Muscle layer of duodenum (tissue), 2 donors: ENCODE measurements around the gene WDR18.

ENCODE experiments used
- H3K27ac ChIP-seq: one replicate; pipeline ENCODE4 v1.7.0; 2013; ENCODE audit warnings: mild to moderate bottlenecking, low read length
- H3K27me3 ChIP-seq: one replicate; pipeline ENCODE4 v1.7.0; 2013; ENCODE audit warnings: low read depth, mild to moderate bottlenecking, control low read depth, low read length
- H3K36me3 ChIP-seq, 2 donors: one replicate each; pipeline ENCODE4 v1.7.0; 2013; ENCODE audit warnings: low read length in 2 of 2, control low read depth in 1 of 2, mild to moderate bottlenecking in 1 of 2; ENCODE audit not compliant: insufficient read depth in 2 of 2, control insufficient read depth in 1 of 2
- H3K4me1 ChIP-seq, 2 donors: one replicate each; pipeline ENCODE4 v1.7.0; 2013; ENCODE audit warnings: low read length in 2 of 2, mild to moderate bottlenecking in 2 of 2, control low read depth in 1 of 2, moderate library complexity in 1 of 2; ENCODE audit not compliant: insufficient read depth in 2 of 2, control insufficient read depth in 1 of 2
- H3K4me3 ChIP-seq, 2 donors: one replicate each; pipeline ENCODE4 v1.7.0; 2013; ENCODE audit warnings: low read length in 2 of 2, low read depth in 1 of 2, mild to moderate bottlenecking in 1 of 2
- H3K9me3 ChIP-seq, 2 donors: one replicate each; pipeline ENCODE4 v1.7.0; 2013; ENCODE audit warnings: low read length in 2 of 2, control low read depth in 1 of 2, mild to moderate bottlenecking in 1 of 2; ENCODE audit not compliant: control insufficient read depth in 1 of 2
- donor health status: healthy.

WDR18 gene

DNA sequence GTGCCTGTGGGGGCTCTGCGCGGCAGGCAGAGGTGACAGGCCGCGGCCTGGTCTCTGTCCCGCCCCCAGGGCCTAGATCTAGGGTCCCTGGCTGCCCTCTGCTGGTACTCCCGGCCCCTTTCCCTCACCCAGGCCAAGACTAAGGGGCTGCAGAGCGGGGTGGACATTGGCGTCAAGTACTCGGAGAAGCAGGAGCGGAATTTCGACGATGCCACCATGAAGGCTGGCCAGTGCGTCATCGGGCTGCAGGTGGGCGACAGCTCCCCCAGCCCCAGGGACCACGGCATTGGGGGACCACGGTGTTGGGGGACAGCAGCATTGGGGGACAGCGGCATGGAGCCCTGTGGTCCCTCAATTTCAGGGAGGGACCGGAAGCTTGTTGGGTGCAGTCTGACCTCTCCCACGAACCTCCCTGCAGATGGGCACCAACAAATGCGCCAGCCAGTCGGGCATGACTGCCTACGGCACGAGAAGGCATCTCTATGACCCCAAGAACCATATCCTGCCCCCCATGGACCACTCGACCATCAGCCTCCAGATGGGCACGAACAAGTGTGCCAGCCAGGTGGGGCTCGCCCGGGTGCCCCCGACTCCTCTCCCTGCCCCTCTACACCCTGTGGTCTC, 52.0 kb downstream of the WDR18 start:
- Histone ChIP-seq H3K27me3 (no peaks in the 10 kb centered on the region), H3K27ac (no peak overlapping the region), H3K4me3 (no peak overlapping the region), H3K4me1 (peaks cover 0 to 19% of the 10 kb centered on the region in 2 donors), H3K36me3 (peaks cover 5 to 24% of the 10 kb centered on the region in 2 donors), H3K9me3 (no peaks in the 10 kb centered on the region)

DNA sequence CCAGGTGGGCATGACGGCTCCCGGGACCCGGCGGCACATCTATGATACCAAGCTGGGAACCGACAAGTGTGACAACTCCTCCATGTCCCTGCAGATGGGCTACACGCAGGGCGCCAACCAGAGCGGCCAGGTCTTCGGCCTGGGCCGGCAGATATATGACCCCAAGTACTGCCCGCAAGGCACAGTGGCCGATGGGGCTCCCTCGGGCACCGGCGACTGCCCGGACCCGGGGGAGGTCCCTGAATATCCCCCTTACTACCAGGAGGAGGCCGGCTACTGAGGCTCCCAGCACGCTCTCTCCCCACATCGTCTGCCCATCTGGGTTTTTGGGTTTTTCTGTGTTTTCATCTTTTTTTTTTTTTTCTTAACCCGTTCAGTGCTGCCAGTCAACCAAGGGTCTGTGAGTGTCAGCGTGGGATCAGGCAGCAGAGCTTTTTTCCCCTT, 53.5 kb downstream of the WDR18 start:
- H3K4me3 ChIP-seq, result no peak overlapping the region
- peaks cover 0 to 18% of the 10 kb centered on the region in 2 donors for H3K36me3 ChIP-seq
- H3K27ac ChIP-seq, result no peak overlapping the region

DNA sequence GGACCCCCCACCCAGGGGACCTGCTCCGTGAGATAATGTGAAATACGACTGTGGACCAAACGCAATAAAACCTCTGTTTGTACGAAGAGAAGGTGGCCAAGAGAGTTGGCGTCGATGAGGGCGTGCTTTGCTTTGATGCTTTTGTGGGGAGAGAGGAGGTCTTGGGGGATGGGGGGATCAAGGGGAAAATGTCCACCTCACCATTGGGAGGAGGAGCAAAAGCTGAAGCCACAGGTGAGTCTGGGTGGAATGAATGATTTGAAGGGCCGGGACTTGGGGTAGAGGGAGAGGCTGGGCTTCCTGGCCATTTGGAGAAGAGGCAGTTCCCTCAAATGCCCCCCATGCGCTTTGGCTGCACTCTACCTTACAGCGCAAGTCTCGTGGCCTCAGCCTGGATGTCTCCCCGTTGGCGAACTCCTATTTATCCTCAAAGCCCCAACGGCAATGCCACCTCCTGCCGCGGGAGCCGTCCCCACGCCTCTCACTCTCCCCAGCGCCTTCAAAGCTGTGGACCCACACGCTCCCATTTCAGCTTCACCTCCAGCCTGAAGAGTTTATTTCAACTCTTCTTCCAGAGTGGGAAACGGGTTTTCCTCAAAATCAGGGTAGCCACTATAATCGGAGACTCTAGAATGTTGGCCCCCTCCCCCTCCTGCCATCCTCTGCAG, 55.0 kb downstream of the WDR18 start:
- peak overlapping the region; percentile 11 to 85 for H3K4me3 ChIP-seq
- H3K9me3 ChIP-seq, result no peaks in the 10 kb centered on the region
- no peaks in the 10 kb centered on the region for H3K27me3 ChIP-seq
- peaks cover 0 to 13% of the 10 kb centered on the region in 2 donors for H3K36me3 ChIP-seq
- H3K4me1 ChIP-seq, result peaks cover 0 to 28% of the 10 kb centered on the region in 2 donors
- no peak overlapping the region for H3K27ac ChIP-seq

More for the DNA sequence above, 53.5 kb downstream of the WDR18 start:
- Histone ChIP-seq H3K9me3 (no peaks in the 10 kb centered on the region), H3K27me3 (no peaks in the 10 kb centered on the region), H3K4me1 (peaks cover 0 to 28% of the 10 kb centered on the region in 2 donors)

DNA sequence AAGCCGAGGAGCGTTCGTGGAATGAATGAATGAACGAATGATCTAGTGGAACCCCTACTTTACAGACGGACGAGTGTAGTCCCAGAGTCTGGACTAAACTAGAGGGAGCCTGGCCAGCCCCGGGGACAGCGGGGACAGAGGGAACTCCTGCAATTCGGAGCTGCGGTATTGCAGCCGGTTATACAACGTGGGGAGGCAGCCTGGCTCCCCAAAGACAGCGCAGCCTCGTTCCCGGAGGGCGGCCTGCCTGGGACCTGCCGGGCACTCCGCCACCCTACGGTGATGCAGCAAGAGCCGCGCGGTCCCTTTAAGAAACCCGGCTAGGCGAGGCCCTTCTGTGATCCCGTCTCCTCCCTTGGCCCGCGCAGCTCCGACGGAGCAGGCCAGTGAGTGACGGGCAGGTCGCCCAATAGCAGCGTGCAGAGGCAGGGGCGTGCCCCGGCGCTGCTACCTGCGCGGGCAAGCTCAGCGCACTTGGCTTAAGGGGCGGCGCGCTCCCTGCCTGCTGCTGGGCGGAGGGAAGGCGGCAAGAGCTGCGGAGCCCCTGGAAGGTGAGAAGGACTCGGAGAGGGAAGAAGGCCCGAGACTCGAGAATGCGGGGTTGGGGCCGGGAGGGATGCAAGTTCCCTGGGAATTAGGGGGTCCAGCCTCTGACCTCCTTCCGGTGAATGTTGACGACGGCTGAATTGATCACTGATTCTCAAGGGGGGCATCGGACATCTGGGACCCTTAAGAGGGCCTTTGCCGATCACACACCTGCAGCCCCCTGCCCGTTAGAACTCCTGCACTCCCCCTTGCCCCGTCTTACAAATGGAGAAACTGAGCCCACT, 55.7 kb downstream of the WDR18 start, which contains the start of gene ABCA7:
Gene ABCA7, plus strand, starts transcription at position 462 of the 830 bp plus-strand sequence. CDS start 1,255 bp downstream, outside the sequence.
- no peaks in the 10 kb centered on the region for H3K9me3 ChIP-seq
- H3K36me3 ChIP-seq, result peaks cover 0 to 13% of the 10 kb centered on the region in 2 donors
- H3K27me3 ChIP-seq, result no peaks in the 10 kb centered on the region
- peak within 1 kb of the TSS; percentile 81 to 85 for H3K4me3 ChIP-seq
- H3K4me1 ChIP-seq, result peaks cover 0 to 28% of the 10 kb centered on the region in 2 donors
- H3K27ac ChIP-seq, result no peak within 1 kb of the TSS

DNA sequence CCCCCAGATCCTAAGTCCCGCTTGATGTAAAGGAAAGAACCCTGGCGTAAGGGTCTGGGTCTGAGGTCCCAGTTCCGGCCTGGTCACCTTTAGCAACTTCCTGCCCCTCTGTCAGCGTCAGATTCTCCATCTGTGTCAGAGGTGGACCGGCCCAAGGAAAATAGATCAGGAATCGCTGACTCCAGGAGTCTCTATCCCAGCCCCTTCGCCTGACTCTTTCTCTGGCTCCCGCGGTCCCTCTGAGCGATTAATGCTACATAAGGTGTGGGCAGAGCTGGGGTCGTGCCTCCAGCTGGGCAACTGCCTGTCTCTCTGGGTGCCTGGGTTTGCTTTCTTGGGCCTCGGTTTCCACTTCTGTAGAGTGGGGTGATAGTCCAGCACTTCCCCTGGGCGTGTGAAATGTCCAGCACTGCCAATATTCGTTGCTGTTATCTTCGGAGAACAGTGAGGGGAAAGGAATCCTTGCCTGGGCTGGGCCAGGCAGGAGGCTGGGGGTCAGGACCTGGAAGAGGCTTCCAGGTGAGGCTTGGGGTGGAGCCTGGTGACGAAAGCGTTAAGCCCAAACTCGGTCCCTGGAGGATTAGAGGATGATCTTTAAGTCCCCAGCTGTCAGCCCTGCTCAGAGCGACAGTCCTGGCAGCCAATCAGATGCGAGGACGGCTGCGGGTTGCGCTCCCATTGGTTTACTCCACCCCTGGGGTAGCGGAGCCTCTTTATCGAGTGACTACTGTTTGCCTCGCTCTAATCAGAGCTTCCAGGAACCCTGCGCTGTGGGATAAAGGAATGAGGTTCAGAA, 56.5 kb downstream of the WDR18 start:
- no peaks in the 10 kb centered on the region for H3K9me3 ChIP-seq
- peaks cover 0 to 8% of the 10 kb centered on the region in 2 donors for H3K36me3 ChIP-seq
- no peak overlapping the region for H3K27ac ChIP-seq
- H3K4me3 ChIP-seq, result peak overlapping the region; percentile 81 to 85
- peaks cover 0 to 28% of the 10 kb centered on the region in 2 donors for H3K4me1 ChIP-seq
- H3K27me3 ChIP-seq, result no peaks in the 10 kb centered on the region

DNA sequence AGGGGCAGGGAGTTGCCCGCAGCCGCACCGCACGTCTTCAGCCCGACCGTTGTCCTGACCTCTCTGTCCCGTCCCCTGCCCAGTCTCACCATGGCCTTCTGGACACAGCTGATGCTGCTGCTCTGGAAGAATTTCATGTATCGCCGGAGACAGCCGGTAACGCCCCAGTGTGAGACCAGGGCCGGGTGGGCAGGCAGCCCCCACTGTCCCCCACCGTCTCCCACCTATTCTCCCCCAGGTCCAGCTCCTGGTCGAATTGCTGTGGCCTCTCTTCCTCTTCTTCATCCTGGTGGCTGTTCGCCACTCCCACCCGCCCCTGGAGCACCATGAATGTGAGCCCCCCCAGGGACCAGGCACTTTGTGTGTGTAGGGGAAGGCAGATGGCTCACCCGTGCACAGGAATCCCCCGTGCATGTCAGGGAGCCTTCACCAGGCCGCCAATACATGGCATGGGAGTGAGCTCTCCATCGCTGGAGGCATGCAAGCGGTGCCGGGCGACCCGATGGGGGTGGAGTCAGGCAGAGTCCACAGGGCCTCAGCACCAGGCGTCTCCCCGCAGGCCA, 57.2 kb downstream of the WDR18 start:
- Histone ChIP-seq H3K27ac (no peak overlapping the region), H3K9me3 (no peaks in the 10 kb centered on the region), H3K27me3 (no peaks in the 10 kb centered on the region), H3K4me3 (peak overlapping the region; percentile 81 to 85), H3K4me1 (peaks cover 0 to 28% of the 10 kb centered on the region in 2 donors), H3K36me3 (peaks cover 0 to 2% of the 10 kb centered on the region in 2 donors)

DNA sequence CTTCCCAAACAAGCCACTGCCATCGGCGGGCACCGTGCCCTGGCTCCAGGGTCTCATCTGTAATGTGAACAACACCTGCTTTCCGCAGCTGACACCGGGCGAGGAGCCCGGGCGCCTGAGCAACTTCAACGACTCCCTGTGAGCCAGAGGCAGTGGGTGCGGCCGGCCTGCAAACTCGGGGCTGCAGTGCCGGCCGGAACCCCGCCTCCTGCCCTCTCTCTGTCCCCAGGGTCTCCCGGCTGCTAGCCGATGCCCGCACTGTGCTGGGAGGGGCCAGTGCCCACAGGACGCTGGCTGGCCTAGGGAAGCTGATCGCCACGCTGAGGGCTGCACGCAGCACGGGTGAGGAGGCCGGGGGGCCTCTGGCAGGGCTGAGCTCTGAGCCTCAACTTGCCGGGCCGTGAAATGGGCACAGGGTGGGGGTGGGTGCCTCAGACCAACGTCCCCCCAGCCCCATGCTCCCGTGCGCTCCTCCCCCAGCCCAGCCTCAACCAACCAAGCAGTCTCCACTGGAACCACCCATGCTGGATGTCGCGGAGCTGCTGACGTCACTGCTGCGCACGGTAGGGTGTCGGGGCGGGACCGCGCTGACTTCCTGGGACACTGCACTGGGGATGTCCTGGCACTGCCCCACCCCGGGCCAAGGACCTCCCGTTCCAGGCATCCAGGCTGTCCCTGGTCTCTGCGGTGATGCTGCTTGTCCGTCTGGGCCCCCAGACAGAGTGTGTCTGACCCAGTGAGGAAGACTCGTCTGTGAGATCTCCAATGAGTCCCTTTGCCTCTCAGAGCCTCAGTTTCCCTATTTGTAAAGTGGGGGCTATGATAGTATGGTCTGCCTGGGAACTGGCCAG, 57.9 kb downstream of the WDR18 start:
- Histone ChIP-seq H3K4me3 (no peak overlapping the region), H3K27ac (no peak overlapping the region), H3K9me3 (no peaks in the 10 kb centered on the region), H3K27me3 (no peaks in the 10 kb centered on the region), H3K36me3 (no peaks in the 10 kb centered on the region), H3K4me1 (peaks cover 0 to 28% of the 10 kb centered on the region in 2 donors)

DNA sequence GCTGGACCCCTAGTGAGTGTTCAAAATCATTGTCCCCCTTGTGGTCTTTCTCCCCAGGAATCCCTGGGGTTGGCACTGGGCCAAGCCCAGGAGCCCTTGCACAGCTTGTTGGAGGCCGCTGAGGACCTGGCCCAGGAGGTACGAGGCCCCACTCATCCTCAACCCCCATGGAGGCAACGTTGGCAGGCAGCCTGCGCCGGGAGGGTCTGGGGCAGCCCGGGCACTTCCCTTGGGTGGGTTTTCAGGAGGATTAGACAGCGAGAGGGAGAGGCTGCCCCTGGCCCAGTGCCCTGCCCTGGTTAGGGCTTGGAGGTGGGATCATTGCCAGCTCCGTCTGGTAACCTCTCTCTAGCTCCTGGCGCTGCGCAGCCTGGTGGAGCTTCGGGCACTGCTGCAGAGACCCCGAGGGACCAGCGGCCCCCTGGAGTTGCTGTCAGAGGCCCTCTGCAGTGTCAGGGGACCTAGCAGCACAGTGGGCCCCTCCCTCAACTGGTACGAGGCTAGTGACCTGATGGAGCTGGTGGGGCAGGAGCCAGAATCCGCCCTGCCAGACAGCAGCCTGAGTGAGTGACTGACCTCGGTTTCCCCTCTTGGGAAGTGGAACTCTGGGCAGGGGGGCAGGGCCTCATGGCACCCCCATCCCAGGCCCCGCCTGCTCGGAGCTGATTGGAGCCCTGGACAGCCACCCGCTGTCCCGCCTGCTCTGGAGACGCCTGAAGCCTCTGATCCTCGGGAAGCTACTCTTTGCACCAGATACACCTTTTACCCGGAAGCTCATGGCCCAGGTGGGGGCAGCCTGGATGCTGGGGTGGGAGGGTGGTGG, 58.8 kb downstream of the WDR18 start:
- H3K9me3 ChIP-seq, result no peaks in the 10 kb centered on the region
- peaks cover 0 to 28% of the 10 kb centered on the region in 2 donors for H3K4me1 ChIP-seq

More for the DNA sequence above, 58.8 kb downstream of the WDR18 start:
- Histone ChIP-seq H3K27me3 (no peaks in the 10 kb centered on the region), H3K36me3 (no peaks in the 10 kb centered on the region), H3K4me3 (no peak overlapping the region), H3K27ac (no peak overlapping the region)
